ENCODE data around the gene STAB1. TPM values are rescaled to one million over a fixed set of nuclear protein-coding genes. Genes with fewer than 3 reads are reported as not detected.
A peak's percentile ranks its signal among the peaks of the same experiment; 100 is the strongest.

Gene STAB1
- total and polyA plus RNA-seq, 12 donors = 17.4 to 231 (median 44.1) TPM

DNA sequence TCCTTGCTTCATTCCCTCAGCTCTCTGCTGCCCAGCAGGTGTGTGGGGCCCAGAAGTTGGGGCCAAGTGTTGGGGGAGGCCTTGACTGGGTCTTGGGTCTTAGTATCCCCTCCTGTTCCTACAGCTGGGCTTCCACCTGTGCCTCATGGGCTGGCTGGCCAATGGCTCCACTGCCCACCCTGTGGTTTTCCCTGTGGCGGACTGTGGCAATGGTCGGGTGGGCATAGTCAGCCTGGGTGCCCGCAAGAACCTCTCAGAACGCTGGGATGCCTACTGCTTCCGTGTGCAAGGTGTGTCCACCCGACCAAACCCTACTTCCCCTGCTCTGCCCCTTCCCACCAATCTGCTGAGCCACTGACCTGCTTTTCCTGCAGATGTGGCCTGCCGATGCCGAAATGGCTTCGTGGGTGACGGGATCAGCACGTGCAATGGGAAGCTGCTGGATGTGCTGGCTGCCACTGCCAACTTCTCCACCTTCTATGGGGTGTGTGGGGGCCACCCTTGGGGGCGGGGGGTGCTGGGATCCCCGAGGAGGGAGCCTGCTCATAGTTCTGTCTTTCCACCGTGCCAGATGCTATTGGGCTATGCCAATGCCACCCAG lies 27.6 kb downstream of the STAB1 start:
- 95 to 96% methylated on average over 14 of the region's 14 CpGs for WGBS, 2 donors
- TF ChIP-seq, protein P1, sequence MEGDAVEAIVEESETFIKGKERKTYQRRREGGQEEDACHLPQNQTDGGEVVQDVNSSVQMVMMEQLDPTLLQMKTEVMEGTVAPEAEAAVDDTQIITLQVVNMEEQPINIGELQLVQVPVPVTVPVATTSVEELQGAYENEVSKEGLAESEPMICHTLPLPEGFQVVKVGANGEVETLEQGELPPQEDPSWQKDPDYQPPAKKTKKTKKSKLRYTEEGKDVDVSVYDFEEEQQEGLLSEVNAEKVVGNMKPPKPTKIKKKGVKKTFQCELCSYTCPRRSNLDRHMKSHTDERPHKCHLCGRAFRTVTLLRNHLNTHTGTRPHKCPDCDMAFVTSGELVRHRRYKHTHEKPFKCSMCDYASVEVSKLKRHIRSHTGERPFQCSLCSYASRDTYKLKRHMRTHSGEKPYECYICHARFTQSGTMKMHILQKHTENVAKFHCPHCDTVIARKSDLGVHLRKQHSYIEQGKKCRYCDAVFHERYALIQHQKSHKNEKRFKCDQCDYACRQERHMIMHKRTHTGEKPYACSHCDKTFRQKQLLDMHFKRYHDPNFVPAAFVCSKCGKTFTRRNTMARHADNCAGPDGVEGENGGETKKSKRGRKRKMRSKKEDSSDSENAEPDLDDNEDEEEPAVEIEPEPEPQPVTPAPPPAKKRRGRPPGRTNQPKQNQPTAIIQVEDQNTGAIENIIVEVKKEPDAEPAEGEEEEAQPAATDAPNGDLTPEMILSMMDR (IDR thresholded peaks at IDR 0.05) = no peak
- Histone ChIP-seq H3K36me3 (peaks cover 0 to 100% (median 13%) of the 10 kb centered on the region in 9 donors), H3K27ac (no peak overlapping the region), H3K9me3 (no peaks in the 10 kb centered on the region), H3K4me1 (peaks cover 19 to 39% (median 29%) of the 10 kb centered on the region in 9 donors), H3K4me3 (no peak overlapping the region), H3K27me3 (no peaks in the 10 kb centered on the region)
- intact Hi-C loops (cut with DNase I) = loop anchor here in 1 of 10 donors (5.0 kb wide), 1 partner anchor 40 kb away; no protein-coding TSS in a partner anchor
- ATAC-seq = no peak
- DNase-seq = peak in 1 of 2 donors; percentile 10

DNA sequence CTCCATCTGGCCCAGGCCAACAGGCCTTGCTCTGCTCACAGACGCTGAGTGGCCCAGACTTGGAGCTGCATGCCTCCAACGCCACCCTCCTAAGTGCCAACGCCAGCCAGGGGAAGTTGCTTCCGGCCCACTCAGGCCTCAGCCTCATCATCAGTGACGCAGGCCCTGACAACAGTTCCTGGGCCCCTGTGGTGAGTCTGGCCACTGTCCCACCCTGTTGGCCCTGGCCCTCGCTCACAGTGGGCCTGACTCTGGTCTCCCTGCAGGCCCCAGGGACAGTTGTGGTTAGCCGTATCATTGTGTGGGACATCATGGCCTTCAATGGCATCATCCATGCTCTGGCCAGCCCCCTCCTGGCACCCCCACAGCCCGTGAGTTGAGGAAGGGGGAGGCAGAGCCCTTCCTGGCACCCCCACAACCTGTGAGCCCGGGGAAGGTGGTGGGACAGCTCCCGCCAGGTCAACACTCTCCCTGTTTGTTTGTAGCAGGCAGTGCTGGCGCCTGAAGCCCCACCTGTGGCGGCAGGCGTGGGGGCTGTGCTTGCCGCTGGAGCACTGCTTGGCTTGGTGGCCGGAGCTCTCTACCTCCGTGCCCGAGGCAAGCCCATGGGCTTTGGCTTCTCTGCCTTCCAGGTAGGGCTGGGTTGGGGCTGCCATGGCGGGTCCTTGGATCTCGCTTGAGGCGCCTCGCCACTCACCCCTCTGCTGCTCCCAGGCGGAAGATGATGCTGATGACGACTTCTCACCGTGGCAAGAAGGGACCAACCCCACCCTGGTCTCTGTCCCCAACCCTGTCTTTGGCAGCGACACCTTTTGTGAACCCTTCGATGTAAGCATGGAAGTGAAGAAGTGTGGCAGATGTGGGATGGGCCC lies 28.5 kb downstream of the STAB1 start:
- intact Hi-C loops (cut with DNase I) = loop anchor here in 1 of 10 donors (5.0 kb wide), 1 partner anchor 41 kb away; no protein-coding TSS in a partner anchor
- TF ChIP-seq, protein P1 (IDR thresholded peaks at IDR 0.05) = no peak
- ATAC-seq = no peak
- WGBS, 2 donors = 96 to 97% methylated on average over 26 of the region's 26 CpGs
- peak overlapping the region in 1 of 10 donors; percentile 91 for H3K27ac ChIP-seq
- no peaks in the 10 kb centered on the region for H3K27me3 ChIP-seq
- no peak overlapping the region for H3K4me3 ChIP-seq
- peaks cover 19 to 44% (median 29%) of the 10 kb centered on the region in 9 donors for H3K4me1 ChIP-seq
- peak in 1 of 2 donors; percentile 16 for DNase-seq
- H3K9me3 ChIP-seq = no peaks in the 10 kb centered on the region
- peaks cover 0 to 100% (median 19%) of the 10 kb centered on the region in 9 donors for H3K36me3 ChIP-seq

DNA sequence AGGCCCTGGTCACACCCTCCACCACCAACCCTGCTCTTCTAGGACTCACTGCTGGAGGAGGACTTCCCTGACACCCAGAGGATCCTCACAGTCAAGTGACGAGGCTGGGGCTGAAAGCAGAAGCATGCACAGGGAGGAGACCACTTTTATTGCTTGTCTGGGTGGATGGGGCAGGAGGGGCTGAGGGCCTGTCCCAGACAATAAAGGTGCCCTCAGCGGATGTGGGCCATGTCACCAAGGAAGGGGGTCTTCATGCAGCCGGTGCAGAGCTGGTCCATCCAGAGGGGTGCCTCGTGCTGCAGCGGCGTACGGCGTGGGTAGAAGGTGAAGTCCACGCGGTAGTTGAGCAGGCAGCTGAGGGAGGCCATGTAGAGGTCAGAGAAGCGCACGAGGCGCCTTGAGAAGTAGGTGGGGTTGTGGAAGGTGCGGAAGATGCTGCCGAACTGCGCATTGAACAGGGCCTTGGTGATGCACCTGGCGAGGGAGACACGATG lies 29.2 kb downstream of the STAB1 start:
- H3K27ac ChIP-seq = peak overlapping the region; percentile 56 to 91 (median 80)
- TF ChIP-seq, protein P1 (IDR thresholded peaks at IDR 0.05) = no peak
- no peaks in the 10 kb centered on the region for H3K9me3 ChIP-seq
- peaks cover 20 to 51% (median 35%) of the 10 kb centered on the region in 9 donors for H3K4me1 ChIP-seq
- peaks cover 0 to 98% (median 19%) of the 10 kb centered on the region in 9 donors for H3K36me3 ChIP-seq
- H3K27me3 ChIP-seq = no peaks in the 10 kb centered on the region
- H3K4me3 ChIP-seq = no peak overlapping the region
- 93% methylated on average over 18 of the region's 18 CpGs for WGBS, 2 donors
- ATAC-seq = no peak
- intact Hi-C loops (cut with DNase I) = loop anchor here in 1 of 10 donors (5.0 kb wide), 1 partner anchor 42 kb away; no protein-coding TSS in a partner anchor
- no peak for DNase-seq

Measured in heart right ventricle (tissue), 16 donors.